Spleen (tissue), 11 donors: ENCODE results near the gene THSD4. TPM values are rescaled to one million over a fixed set of nuclear protein-coding genes. Genes with fewer than 3 reads are reported as not detected.

Source experiments
- DNase-seq: peaks from one replicate; pipeline ENCODE4 v3.0.0-alpha.2; 2020
- H3K27ac ChIP-seq, 8 donors: fragments of 200-600 bp; sonication (generic) in 7 of 8; 1 replicate in 4 of 8; 2 replicates in 4 of 8; pipeline versions ENCODE4 v1.5.0 to v1.8.0; 2016 to 2021; ENCODE audit warnings: inconsistent platforms in 4 of 8, mild to moderate bottlenecking in 4 of 8, moderate library complexity in 1 of 8
- H3K27me3 ChIP-seq, 7 donors: fragments of 200-600 bp; sonication (generic) in 6 of 7; replicated peaks in 1 of 7; 1 replicate in 4 of 7; 2 replicates in 3 of 7; pipeline versions ENCODE4 v1.5.0 to v1.8.0; 2016 to 2021; ENCODE audit warnings: inconsistent platforms in 3 of 7, mild to moderate bottlenecking in 1 of 7
- H3K36me3 ChIP-seq, 6 donors: fragments of 200-600 bp; sonication (generic) in 5 of 6; 1 replicate in 4 of 6; 2 replicates in 2 of 6; pipeline versions ENCODE4 v1.5.0 to v1.8.0; 2016 to 2021; ENCODE audit warnings: inconsistent platforms in 2 of 6
- H3K4me1 ChIP-seq, 6 donors: fragments of 200-600 bp; sonication (generic) in 5 of 6; 1 replicate in 3 of 6; 2 replicates in 3 of 6; pipeline versions ENCODE4 v1.5.0 to v1.8.0; 2016 to 2021; ENCODE audit warnings: inconsistent platforms in 3 of 6
- H3K4me3 ChIP-seq, 8 donors: fragments of 200-600 bp; sonication (generic) in 7 of 8; 1 replicate in 4 of 8; 2 replicates in 4 of 8; pipeline versions ENCODE4 v1.5.0 to v1.8.0; 2016 to 2021; ENCODE audit warnings: inconsistent platforms in 4 of 8, mild to moderate bottlenecking in 4 of 8, moderate library complexity in 2 of 8
- H3K9me3 ChIP-seq, 8 donors: fragments of 200-600 bp; sonication (generic) in 7 of 8; 1 replicate in 4 of 8; 2 replicates in 4 of 8; pipeline versions ENCODE4 v1.5.0 to v1.8.0; 2016 to 2021; ENCODE audit warnings: inconsistent platforms in 4 of 8
- CTCF ChIP-seq, 11 experiments: fragments of 200-600 bp in 7 of 11; fragments of 450-650 bp in 4 of 11; sonication (generic) in 4 of 11; IDR thresholded peaks in 8 of 11; conservative IDR thresholded peaks in 3 of 11; 1 replicate in 7 of 11; 2 replicates in 4 of 11; pipeline versions ENCODE4 v1.4.0 to v1.8.0; 2016 to 2021; ENCODE audit warnings: antibody characterized with exemption in 11 of 11, inconsistent platforms in 4 of 11, mild to moderate bottlenecking in 1 of 11
- POLR2A ChIP-seq, 3 donors: fragments of 450-650 bp; IDR thresholded peaks; one replicate each; pipeline ENCODE4 v1.5.1; 2017; ENCODE audit warnings: antibody characterized with exemption in 3 of 3, mild to moderate bottlenecking in 1 of 3
- POLR2AphosphoS5 ChIP-seq, 3 donors: sonication (generic); formaldehyde crosslinking; IDR thresholded peaks; one replicate each; pipeline ENCODE4 v1.5.1; 2017; ENCODE audit warnings: antibody characterized with exemption in 3 of 3
- WGBS, 5 donors: extraction: QIAGEN DNeasy Blood & Tissue Kit in 3 of 5; methylation state at CpG; one replicate each; pipeline versions ENCODE4 v1.1.5 to v1.1.7; 2013 to 2018; 5-methylcytosine and 5-hydroxymethylcytosine counted together
- intact Hi-C: fragments of 100-400 bp; cut with DNase I; formaldehyde crosslinking; loops from one replicate; pipeline ENCODE4 v1.15.0; 2023; ENCODE audit warnings: low total_unique reads
- polyA plus RNA-seq, 3 donors: library from polyadenylated mRNA; stranded (reverse); fragments of 200-250 nt; gene quantifications; one replicate each; pipeline ENCODE4 v1.2.1, GENCODE V29; 2013
- total RNA-seq, 7 donors: library from RNA; depleted of rRNA in 3 of 7; stranded (reverse); fragments of >200 nt in 3 of 7; fragmentation: NEBNext Ultra II Directional in 4 of 7; extraction: Animal tissue kit (Norgen Biotek cat#: 25700) in 4 of 7; gene quantifications; one replicate each; pipeline versions ENCODE4 v1.1.0 to v1.2.1, GENCODE V29; 2016 to 2021
- donor health status: healthy with polysubstance abuse.
- donor health status: DM: no; HTN: no; CAD: no; lungs with moderate emphysema.
- donor health status: DM: no; HTN: no; CAD: no.
- donor health status: Bipolar disorder and iron deficiency.
- donor health status: healthy.
- donor health status: DM: no; HTN: no; CAD: no.
- donor health status: DM: yes; HTN: yes; CAD: no.

The THSD4 gene
- total and polyA plus RNA-seq, 10 donors: 0.29 to 11.3 (median 3.4) TPM

- WGBS, 5 donors: 40 to 56% (median 48%) methylated on average over 8 to 51 of the region's 51 CpGs
- no peak overlapping the region for H3K4me3 ChIP-seq
- no peak for DNase-seq
- intact Hi-C loops: no loop called here
- H3K36me3 ChIP-seq: no peaks in the 10 kb centered on the region
- TF ChIP-seq POLR2AphosphoS5 (IDR thresholded peaks at IDR 0.05): no peak
- no peak for TF ChIP-seq POLR2A (IDR thresholded peaks at IDR 0.05)
- no peak for TF ChIP-seq CTCF (IDR thresholded peaks at IDR 0.05 in 8 of 11, conservative IDR thresholded peaks at IDR 0.05 in 3 of 11)
- H3K27ac ChIP-seq: no peak overlapping the region
- H3K4me1 ChIP-seq: no peaks in the 10 kb centered on the region
- H3K9me3 ChIP-seq: no peaks in the 10 kb centered on the region
- peaks cover 0 to 25% (median 7%) of the 10 kb centered on the region in 7 donors for H3K27me3 ChIP-seq
These were observed 100.0 kb downstream of the THSD4 start for GRCh38 chr15:71215126-71215894.

- no peak overlapping the region for H3K27ac ChIP-seq
- no peak overlapping the region for H3K4me3 ChIP-seq
- intact Hi-C loops: no loop called here
- no peaks in the 10 kb centered on the region for H3K9me3 ChIP-seq
- H3K4me1 ChIP-seq: no peaks in the 10 kb centered on the region
- DNase-seq: no peak
- WGBS, 5 donors: 81 to 91% (median 85%) methylated on average over 5 of the region's 5 CpGs
- peaks cover 0 to 25% (median 7%) of the 10 kb centered on the region in 7 donors for H3K27me3 ChIP-seq
- no peaks in the 10 kb centered on the region for H3K36me3 ChIP-seq
- no peak for TF ChIP-seq POLR2A (IDR thresholded peaks at IDR 0.05)
- no peak for TF ChIP-seq POLR2AphosphoS5 (IDR thresholded peaks at IDR 0.05)
- TF ChIP-seq CTCF (IDR thresholded peaks at IDR 0.05 in 8 of 11, conservative IDR thresholded peaks at IDR 0.05 in 3 of 11): no peak
These were observed 103.1 kb downstream of the THSD4 start for GRCh38 chr15:71218272-71218805.

- H3K27ac ChIP-seq: no peak overlapping the region
- H3K9me3 ChIP-seq: no peaks in the 10 kb centered on the region
- no peak for TF ChIP-seq POLR2AphosphoS5 (IDR thresholded peaks at IDR 0.05)
- no peak for TF ChIP-seq CTCF (IDR thresholded peaks at IDR 0.05 in 8 of 11, conservative IDR thresholded peaks at IDR 0.05 in 3 of 11)
- no peak for TF ChIP-seq POLR2A (IDR thresholded peaks at IDR 0.05)
- no peaks in the 10 kb centered on the region for H3K4me1 ChIP-seq
- no peak overlapping the region for H3K4me3 ChIP-seq
- no peaks in the 10 kb centered on the region for H3K36me3 ChIP-seq
- intact Hi-C loops: no loop called here
- 84 to 94% (median 89%) methylated on average over 4 of the region's 4 CpGs for whole genome bisulfite sequencing, 5 donors
- DNase-seq: no peak
- peaks cover 0 to 25% (median 7%) of the 10 kb centered on the region in 7 donors for H3K27me3 ChIP-seq
These were observed 103.8 kb downstream of the THSD4 start for GRCh38 chr15:71219101-71219500.

DNA sequence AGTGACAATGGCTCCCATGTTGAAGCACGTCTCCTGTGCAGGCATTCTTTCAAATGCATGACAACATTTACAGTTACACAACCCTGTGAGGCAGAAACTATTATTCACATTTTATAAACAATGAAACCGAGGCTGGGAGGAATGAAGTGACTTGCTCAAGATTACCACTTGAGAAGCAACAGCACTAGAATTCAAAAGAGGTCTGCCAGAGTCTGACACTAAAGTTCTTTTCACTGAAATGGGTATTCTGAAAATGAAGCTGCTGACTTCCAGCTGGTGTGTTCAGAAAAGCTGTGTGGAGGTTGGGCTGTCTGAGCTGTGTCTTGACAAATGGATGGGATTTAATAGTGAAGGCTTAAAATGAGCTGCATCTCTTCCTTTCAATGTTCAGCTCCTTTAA, 104.4 kb downstream of the THSD4 start:
- no peaks in the 10 kb centered on the region for H3K4me1 ChIP-seq
- no peak for DNase-seq
- no peaks in the 10 kb centered on the region for H3K9me3 ChIP-seq
- peaks cover 0 to 21% (median 7%) of the 10 kb centered on the region in 7 donors for H3K27me3 ChIP-seq
- intact Hi-C loops: no loop called here
- 43 to 64% (median 55%) methylated on average over 2 of the region's 2 CpGs for WGBS, 5 donors
- H3K27ac ChIP-seq: no peak overlapping the region
- no peak overlapping the region for H3K4me3 ChIP-seq
- H3K36me3 ChIP-seq: no peaks in the 10 kb centered on the region
- TF ChIP-seq POLR2AphosphoS5 (IDR thresholded peaks at IDR 0.05) (no peak), POLR2A (IDR thresholded peaks at IDR 0.05) (no peak), CTCF (IDR thresholded peaks at IDR 0.05 in 8 of 11, conservative IDR thresholded peaks at IDR 0.05 in 3 of 11) (no peak)
